ENCODE measurements around the gene MYO7A. TPM values are rescaled to one million over a fixed set of nuclear protein-coding genes. Genes with fewer than 3 reads are reported as not detected.

The MYO7A gene
- polyA plus RNA-seq, 4 donors = 1.9 to 3.3 (median 2.8) TPM

GRCh38 chr11:77208535-77208934, 80.5 kb downstream of the MYO7A start:
- DNase-seq (ENCODE audit: low read depth in 4 of 4, low spot score in 3 of 4) = no peak

- DNase-seq (ENCODE audit: low read depth in 4 of 4, low spot score in 3 of 4) = no peak
Observed at GRCh38 chr11:77209663-77210062, 81.6 kb downstream of the MYO7A start.

- DNase-seq (ENCODE audit: low read depth in 4 of 4, low spot score in 3 of 4) = no peak
Observed at GRCh38 chr11:77211040-77211451, 83.0 kb downstream of the MYO7A start.

DNA sequence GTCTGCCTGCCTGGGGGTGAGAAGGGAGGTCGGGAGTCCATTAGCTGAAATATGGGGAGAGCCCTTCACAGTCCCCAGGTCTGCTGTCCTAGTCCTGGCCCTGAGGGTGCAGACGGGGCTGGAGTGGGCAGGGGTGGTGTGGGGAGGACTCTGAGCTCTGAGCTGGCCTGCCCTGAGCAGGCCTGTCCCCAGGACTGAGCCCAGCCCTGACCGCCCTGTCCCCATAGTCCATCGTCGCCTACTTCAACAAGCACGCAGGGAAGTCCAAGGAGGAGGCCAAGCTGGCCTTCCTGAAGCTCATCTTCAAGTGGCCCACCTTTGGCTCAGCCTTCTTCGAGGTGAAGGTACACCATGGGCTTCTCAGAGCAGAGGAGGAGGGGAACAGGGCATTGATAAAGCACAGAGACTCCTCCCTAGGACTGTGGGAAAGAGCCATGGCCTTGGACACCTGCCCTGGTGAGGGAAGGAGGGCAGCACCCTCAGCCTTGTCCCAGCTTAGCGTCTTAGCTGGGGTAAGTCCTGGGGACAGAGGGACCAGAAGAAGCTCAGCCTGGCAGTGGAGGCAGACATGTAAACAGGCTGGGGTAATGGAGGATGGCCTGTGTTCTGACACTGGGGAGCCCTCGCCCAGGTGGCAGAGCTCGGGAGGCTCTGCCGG, 83.7 kb downstream of the MYO7A start:
- no peak for DNase-seq (ENCODE audit: low read depth in 4 of 4, low spot score in 3 of 4)

GRCh38 chr11:77212314-77213007, 84.4 kb downstream of the MYO7A start:
- no peak for DNase-seq (ENCODE audit: low read depth in 4 of 4, low spot score in 3 of 4)

DNA sequence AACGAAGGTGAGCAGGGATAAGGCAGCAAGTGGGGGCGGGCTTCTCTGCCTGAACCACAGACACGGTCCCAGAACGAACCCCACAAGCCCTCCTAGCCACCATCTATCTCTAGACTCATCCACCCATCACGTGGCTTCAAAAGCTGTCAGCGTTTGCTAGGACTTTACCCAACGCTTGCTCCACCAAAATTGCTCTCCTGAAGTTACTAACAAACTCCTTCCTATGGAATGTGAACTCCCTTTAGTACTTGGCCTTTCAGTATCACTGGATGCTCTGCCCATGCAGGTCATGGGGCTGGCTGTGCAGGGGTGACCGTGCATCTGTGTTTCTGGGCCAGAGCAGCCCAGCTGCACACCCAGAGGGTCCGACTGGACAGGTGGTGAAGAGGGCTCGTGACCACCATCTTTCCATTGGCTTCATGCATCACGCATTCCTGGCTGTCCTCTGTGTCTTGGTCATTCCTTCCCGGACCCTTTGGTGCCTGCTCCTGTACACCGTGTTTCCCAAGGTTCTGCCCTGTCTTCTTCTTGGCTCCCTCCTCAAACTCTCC, 85.1 kb downstream of the MYO7A start:
- no peak for DNase-seq (ENCODE audit: low read depth in 4 of 4, low spot score in 3 of 4)

DNA sequence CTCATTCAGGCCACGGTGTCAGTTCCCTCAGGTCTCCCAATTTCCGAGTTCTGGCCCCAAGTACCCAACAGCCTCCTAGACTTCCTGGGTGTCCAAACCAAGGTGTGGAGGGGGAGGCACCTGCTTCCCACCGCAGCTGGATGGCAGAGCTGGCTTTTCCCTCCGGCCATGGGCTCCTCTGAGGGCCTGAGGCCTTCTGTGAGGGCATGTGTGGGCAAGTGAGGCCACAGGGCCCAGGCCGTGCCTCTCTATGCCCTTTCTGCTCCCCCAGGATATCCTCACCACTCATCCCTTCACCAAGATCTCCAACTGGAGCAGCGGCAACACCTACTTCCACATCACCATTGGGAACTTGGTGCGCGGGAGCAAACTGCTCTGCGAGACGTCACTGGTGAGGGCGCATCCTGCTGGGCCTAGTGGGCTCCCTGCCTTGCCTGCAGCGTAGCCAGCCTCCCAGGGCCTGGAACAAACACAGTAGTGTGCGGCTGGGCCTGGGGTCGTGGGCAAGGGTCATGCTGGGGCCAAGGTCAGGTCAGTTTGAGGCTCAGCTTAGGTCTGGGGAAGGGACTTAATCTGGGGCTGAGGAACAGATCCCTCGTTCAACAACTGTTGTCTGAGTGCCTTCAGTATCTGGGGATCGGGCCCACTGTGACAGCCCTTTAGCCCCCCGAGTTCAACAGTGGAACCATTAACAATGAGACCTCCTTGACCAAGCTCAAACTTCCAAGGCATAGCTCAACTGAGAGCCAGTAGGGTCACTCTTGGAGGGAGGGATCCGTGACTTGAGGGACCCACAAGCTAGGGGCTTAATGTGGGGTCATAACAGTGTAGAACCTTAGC, 85.8 kb downstream of the MYO7A start:
- no peak for DNase-seq (ENCODE audit: low read depth in 4 of 4, low spot score in 3 of 4)

- no peak for DNase-seq (ENCODE audit: low read depth in 4 of 4, low spot score in 3 of 4)
Observed at GRCh38 chr11:77214557-77214956, 86.5 kb downstream of the MYO7A start.

- no peak for DNase-seq (ENCODE audit: low read depth in 4 of 4, low spot score in 3 of 4)
Observed at GRCh38 chr11:77215106-77215505, 87.1 kb downstream of the MYO7A start.

DNA sequence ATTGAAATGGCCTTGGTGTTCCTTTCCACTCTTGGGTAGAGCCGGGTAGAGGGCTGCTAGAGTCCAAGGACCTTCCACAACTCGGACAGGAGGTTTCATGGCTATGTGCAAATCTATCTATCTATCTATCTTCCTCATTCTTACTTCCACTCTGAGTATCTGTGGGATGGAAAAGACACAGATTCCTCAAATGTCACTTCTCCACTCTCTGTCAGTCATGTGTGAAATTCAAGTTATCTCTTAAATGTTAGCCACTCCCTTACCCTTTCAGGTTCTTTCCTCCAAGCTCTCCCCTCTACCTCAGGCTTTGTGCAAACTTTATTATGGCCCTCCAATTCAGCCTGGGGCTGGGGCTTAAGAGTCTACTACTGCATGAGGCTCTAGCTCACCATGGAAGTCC, 89.1 kb downstream of the MYO7A start:
- DNase-seq (ENCODE audit: low read depth in 4 of 4, low spot score in 3 of 4) = no peak

- no peak for DNase-seq (ENCODE audit: low read depth in 4 of 4, low spot score in 3 of 4)
Observed at GRCh38 chr11:77223797-77224196, 95.8 kb downstream of the MYO7A start.

GRCh38 chr11:77230878-77231605, 103.0 kb downstream of the MYO7A start:
- no peak for DNase-seq (ENCODE audit: low read depth in 4 of 4, low spot score in 3 of 4)

DNA sequence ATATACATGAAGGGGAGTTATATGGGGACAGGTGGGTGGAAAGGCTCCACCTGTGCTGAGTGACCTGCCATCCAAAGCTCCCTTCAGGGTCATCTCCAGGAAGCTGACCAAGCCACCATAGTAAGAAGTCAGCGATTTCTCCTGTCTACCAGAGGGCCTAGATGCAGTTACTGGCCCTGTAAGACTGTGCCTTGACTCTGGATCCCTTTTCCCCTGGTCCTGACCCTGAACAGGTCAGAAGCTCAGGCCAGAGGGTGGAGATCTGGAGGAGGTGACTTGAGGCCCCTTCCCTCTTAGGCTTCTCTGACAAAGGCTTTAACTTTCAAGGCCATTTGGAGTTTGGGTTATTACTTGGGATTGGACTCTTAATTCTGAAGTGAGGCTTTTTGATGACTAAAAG, 103.8 kb downstream of the MYO7A start:
- DNase-seq (ENCODE audit: low read depth in 4 of 4, low spot score in 3 of 4) = no peak

DNA sequence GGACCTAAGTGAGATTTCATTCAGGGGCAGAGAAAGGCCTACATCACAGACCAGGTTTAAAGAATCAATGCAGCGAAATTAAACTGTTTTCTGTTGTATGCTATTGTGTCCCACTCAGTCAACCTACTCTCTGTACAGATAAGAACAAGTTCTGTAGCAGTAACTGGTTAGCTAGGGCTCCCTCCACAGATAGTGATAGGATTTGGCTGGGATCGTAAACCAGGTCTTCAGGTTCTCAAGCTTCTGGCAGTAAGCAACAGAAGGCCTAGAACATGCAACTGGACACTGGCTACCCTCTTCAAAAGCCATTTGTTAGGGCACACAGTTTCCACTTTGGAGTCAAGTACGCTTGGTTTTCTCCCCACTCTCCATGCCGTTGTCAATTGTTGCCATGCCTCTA, 104.2 kb downstream of the MYO7A start:
- DNase-seq (ENCODE audit: low read depth in 4 of 4, low spot score in 3 of 4) = no peak

GRCh38 chr11:77233011-77233410, 105.0 kb downstream of the MYO7A start:
- no peak for DNase-seq (ENCODE audit: low read depth in 4 of 4, low spot score in 3 of 4)

DNA sequence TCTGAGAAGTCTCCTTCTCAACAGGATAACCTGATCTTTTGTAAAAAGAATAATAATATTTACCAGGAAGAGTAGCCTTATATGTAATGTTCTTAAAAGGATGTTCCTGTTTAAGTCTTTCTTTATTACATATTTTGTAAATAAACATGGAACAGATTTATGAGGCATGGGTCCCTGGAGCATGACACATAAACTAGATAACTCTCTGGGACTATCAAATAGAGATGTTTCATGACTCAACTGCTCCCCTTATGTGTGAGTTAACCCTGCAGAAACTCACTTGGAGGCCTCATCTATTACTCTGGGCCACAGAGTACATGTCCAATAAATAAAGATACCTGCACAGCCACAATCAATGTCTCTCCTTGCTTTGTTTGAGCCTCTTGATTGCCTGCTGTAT, 108.9 kb downstream of the MYO7A start:
- DNase-seq (ENCODE audit: low read depth in 4 of 4, low spot score in 3 of 4) = no peak

DNA sequence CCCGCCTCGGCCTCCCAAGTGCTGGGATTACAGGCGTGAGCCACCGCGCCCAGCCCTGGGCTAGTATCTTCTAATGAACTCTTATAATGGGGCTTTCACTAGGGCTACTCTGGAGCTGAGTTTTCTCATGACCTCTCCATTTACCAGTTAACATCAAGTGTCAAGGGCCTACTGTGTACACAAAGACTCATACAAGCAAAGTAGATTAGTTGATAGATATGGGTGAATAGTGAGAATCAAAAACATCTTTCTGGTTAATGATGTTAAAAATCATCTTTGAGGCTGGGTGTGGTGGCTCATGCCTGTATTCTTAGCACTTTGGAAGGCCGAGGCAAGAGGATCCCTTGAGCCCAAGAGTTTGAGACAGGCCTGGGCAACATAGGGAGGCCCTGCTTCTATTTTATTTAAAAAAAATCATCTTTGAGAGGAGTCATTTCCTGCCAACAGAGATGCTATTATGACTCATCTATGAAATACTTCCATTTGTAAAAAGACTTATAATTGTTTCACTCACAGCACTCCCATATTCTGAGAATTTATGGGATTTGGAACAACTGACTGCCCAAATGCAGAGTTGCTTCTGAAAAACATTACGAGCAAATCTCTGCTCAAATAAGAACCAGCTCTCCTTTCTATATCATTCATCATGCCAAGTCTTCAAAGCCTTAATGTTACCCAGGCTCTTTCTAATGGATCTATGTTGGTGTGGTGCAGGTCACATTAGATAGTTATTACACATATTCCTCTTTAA, 116.4 kb downstream of the MYO7A start:
- no peak for DNase-seq (ENCODE audit: low read depth in 4 of 4, low spot score in 3 of 4)

DNA sequence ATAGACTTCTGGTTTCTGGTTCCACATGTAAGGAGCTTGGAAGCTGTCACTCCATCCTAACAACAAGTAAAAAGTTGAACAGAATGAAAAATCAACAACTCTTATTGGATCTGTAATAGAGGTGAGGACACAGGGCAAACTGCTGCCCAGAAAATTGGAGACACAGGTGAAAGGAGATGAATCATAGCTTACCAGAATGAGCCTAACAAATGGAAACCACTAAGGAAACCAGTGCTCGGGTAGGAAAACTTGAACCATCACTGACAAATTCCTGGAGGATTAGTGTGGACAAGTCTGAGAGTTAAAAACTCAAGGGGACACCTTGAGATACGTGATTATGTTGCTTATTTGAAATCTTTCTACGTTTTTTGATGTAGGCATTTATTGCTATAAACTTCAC, 121.4 kb downstream of the MYO7A start:
- DNase-seq (ENCODE audit: low read depth in 4 of 4, low spot score in 3 of 4) = no peak

DNA sequence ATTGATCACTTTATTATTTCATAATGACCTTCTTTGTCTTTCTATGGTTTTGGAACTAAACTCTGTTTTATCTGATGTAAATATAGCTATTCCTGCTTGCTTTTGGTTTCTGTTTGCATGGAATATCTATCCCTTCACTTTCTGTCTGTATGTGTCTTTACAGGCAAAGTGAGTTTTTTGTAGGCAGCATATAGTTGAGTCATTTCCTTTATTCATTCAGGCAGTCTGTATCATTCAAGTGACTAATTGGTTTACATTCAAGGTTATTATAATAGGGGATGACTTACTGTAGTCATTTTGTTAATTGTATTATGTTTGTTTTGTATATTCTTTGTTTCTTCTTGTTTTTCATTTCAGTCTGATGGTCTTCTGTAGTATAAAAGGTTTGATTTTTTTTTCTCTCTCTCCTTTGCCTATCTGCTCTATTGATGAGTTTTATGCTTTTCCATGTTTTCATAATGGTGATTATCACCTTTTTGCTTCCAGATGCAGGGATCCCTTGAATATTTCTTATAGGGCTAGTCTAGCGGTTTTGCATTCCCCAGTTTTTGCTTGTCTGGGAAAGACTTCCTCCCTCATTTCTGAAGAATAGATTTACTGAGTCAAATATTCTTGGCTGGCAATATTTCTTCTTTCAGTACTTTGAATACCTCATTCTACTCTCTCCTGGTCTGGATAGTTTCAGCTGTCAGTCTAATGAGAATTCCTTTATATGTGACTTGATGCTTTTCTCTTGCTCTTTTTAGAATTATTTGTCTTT, 123.0 kb downstream of the MYO7A start:
- no peak for DNase-seq (ENCODE audit: low read depth in 4 of 4, low spot score in 3 of 4)
